NCI-H1105 (cell line): Measurements from ENCODE around the gene CLEC10A.

Source experiments
- DNase-seq: peaks from one replicate; lab custom pipeline; 2025; lab: John Stamatoyannopoulos, UW

Gene CLEC10A

DNA sequence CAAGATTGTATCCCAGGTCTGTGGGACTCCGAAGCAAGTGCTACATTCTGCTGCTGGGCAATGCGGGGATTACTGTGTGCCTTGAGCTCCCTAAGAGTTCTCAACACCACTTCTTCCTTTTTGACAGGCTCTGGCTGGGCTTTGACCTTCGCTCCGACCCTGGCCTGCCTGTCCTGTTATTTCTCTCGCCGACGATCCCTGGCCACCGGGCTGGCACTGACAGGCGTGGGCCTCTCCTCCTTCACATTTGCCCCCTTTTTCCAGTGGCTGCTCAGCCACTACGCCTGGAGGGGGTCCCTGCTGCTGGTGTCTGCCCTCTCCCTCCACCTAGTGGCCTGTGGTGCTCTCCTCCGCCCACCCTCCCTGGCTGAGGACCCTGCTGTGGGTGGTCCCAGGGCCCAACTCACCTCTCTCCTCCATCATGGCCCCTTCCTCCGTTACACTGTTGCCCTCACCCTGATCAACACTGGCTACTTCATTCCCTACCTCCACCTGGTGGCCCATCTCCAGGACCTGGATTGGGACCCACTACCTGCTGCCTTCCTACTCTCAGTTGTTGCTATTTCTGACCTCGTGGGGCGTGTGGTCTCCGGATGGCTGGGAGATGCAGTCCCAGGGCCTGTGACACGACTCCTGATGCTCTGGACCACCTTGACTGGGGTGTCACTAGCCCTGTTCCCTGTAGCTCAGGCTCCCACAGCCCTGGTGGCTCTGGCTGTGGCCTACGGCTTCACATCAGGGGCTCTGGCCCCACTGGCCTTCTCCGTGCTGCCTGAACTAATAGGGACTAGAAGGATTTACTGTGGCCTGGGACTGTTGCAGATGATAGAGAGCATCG, 41.8 kb downstream of the CLEC10A start:
- DNase-seq = no peak

DNA sequence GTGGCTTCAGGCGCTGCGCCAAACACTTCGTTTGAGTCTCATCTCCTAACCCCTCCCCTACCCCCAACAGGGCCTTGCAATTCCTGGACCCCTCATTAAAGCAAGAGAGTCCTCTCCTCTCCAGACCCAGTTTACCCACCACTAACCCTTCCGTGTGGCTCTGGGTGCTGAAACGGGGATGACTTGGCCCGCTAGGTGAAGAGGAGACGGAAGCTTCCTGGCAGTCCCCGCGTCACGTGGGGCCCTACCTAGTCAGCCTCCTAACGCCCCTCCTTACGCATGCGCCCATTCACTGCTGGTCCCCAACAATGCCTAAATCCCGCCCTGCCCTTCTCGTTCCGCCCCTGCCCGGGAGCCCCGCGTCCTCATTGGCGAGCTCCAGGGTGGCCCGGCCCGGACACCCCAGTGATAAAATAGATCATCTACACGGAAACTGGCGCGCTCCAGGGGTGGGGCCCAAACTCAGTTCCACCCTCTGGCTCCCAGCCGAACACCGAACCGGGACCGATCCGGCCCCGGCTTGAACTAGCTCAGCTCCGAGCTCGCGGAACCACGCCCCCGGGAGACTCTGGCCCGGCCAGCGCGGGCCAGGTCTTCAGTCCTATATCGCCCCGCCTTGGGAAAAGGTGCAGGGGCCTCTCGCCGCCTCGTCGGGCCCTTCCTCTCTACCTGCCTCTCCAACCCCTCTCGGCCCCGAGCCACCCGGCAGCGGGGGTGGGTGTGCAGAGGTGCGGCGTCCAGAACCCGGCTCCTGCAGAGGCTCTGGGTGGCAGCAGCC, 44.3 kb downstream of the CLEC10A start, which contains the start of gene SLC16A13:
Gene SLC16A13 (plus strand): TSS at position 425 of the 778 bp plus-strand sequence. CDS start 368 bp downstream, outside the sequence.
- DNase-seq = peak; percentile 99

DNA sequence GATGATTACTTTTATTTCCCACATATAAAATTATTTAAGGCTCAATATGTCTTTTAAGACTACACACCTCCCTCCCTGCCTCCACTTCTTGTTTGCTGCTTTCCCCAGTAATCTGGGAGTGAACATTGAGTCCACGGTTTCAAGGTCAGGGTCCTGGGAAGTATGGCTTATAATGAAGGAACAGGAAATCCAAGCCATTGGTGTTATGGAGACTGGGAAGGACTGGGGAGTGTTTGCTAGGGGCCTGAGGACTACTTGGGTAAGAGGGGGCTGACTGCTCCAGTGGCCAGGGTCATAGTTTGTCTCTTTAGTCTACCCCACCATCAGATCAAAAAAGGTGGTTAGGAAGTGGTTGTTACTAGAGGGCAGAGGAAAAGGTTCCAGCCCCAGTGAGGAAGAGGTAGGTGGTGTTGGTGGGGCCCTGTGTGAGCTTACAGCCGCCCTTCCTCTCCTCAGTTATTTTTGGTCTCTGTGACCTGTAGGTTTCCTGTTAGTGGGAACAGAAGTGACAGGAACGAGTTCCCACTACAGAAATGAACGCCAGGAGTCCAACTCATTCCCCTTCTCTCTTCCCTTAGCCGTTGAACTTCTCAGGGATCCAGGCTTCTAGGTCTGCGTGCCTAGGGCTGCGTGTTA, 45.0 kb downstream of the CLEC10A start:
- DNase-seq = no peak

- DNase-seq = no peak
These were observed 50.4 kb downstream of the CLEC10A start for GRCh38 chr17:7029659-7030058.

GRCh38 chr17:7029096-7029495, 51.0 kb downstream of the CLEC10A start:
- no peak for DNase-seq

GRCh38 chr17:7027335-7027734, 52.7 kb downstream of the CLEC10A start:
- DNase-seq = no peak

DNA sequence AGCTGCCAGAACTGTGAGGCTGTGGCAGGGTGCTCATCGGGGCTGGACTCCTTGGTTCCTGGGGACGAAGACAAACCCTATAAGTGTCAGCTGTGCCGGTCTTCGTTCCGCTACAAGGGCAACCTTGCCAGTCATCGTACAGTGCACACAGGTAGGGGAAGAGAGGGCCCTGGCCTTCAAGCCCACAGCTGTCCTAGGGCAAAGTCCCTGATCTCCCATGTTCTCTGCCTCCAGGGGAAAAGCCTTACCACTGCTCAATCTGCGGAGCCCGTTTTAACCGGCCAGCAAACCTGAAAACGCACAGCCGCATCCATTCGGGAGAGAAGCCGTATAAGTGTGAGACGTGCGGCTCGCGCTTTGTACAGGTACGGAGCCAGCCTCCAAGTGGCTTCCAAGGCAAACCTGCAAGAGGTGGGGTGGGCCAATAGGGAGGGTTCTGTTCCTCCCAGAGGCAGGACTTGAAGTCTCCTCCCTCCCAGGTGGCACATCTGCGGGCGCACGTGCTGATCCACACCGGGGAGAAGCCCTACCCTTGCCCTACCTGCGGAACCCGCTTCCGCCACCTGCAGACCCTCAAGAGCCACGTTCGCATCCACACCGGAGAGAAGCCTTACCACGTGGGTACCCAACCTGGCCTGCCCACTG, 53.5 kb downstream of the CLEC10A start:
- DNase-seq = no peak

DNA sequence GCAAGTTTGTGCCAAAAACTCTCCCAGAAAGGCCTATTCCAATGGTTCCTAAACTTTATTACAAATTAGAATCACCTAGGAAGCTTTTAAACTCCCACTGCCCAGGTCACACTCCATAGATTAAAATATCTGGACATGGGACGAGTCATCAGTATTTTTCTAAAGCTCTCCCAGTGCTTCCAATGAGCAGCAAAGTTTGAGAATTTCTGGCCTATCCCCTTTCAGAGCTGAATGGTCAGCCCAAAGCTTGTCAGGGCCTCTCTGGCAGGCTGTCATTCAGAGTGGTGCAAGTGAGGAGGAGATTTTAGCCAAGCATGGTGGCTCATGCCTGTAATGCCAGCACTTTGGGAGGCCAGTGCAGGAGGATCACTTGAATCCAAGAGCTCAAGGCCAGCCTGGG, 54.8 kb downstream of the CLEC10A start:
- DNase-seq = no peak
